ENCODE measurements around the gene HORMAD2.
A peak's percentile ranks its signal among the peaks of the same experiment; 100 is the strongest.

HORMAD2 gene

GRCh38 chr22:30223303-30223702 is 143.0 kb downstream of the HORMAD2 start:
- DNase-seq (ENCODE audit: low read depth): no peak
- H3K4me3 ChIP-seq (ENCODE audit: low read length): no peak overlapping the region
- TF ChIP-seq, protein P1, sequence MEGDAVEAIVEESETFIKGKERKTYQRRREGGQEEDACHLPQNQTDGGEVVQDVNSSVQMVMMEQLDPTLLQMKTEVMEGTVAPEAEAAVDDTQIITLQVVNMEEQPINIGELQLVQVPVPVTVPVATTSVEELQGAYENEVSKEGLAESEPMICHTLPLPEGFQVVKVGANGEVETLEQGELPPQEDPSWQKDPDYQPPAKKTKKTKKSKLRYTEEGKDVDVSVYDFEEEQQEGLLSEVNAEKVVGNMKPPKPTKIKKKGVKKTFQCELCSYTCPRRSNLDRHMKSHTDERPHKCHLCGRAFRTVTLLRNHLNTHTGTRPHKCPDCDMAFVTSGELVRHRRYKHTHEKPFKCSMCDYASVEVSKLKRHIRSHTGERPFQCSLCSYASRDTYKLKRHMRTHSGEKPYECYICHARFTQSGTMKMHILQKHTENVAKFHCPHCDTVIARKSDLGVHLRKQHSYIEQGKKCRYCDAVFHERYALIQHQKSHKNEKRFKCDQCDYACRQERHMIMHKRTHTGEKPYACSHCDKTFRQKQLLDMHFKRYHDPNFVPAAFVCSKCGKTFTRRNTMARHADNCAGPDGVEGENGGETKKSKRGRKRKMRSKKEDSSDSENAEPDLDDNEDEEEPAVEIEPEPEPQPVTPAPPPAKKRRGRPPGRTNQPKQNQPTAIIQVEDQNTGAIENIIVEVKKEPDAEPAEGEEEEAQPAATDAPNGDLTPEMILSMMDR (IDR thresholded peaks at IDR 0.05; ENCODE audit: insufficient read depth, low read depth, low read length, missing control alignments): no peak

DNA sequence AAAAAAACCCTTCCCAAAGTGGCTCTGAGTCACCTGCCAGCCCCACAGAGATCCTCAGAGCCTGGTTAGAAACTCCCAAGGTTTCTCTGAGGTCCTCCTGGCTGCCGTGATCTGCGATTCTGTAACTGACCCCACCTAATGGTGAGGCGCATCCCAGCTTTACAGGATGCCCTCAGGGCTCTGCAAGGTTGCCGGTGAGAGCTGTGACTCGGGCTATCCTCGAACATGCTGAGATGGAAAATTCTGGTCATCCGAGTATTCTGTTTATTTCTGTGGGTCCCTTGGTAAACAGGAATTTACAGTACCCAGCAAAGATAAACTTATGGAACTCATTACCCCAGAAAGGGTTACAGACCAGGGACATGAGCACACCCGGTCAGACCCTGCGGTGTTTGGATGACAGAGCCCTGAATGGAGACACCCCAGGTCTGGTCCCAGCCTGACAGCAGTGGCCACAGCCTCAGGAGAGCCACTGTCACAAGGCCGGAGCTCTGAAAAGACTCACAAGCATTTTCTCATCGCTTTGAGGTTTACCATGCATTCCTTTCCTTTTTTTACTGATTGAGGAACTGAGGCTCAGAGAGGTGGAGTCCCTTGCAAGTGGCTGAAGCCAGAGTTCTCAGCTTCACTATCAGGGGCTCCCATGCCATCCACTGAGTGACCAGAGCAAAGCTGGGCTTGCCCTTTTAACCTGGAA is 144.0 kb downstream of the HORMAD2 start:
- H3K4me3 ChIP-seq (ENCODE audit: low read length): no peak overlapping the region
- TF ChIP-seq, protein P1 (IDR thresholded peaks at IDR 0.05; ENCODE audit: insufficient read depth, low read depth, low read length, missing control alignments): no peak
- DNase-seq (ENCODE audit: low read depth): peak; percentile 52

DNA sequence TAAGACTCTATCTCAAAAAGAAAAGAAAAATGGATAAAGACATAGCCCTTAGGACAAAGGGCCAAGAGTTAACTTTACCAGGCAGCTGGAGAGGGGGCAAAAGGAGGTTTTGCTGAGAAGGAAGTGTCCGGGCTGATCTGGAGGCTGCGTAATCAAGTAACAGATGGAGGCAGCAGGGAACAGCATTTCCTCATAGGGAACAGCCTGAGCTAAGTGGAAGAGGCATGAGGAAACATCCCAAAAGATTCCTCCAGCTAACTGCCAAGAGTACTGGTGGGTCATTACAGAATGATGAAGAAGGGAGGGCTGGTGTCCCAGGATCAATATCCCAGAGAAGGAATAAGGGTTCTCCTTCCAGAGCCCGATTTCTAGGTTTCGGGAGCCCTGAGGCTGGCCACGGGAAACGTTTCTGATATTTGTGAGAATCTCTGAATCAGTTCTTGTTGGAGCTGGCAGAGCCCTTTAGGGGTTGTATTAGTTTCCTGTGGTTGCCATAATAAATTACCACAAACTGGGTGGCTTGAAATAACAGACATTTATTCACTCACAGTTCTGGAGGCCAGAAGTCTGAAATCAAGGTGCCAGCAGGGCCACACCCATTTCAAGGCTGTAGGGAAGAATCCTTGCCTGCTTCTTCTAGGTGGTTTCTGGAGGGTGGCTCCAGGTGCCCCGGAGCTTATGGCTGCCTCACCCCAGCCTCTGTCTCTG is 145.1 kb downstream of the HORMAD2 start:
- no peak overlapping the region for H3K4me3 ChIP-seq (ENCODE audit: low read length)
- TF ChIP-seq, protein P1 (IDR thresholded peaks at IDR 0.05; ENCODE audit: insufficient read depth, low read depth, low read length, missing control alignments): no peak
- no peak for DNase-seq (ENCODE audit: low read depth)

- DNase-seq (ENCODE audit: low read depth): peak; percentile 76
- TF ChIP-seq, protein P1 (IDR thresholded peaks at IDR 0.05; ENCODE audit: insufficient read depth, low read depth, low read length, missing control alignments): no peak
- no peak overlapping the region for H3K4me3 ChIP-seq (ENCODE audit: low read length)
Observed at GRCh38 chr22:30226192-30226832, 146.0 kb downstream of the HORMAD2 start.
